B cell (primary cell): ENCODE results near the gene ADI1.

ENCODE experiments used
- CTCF ChIP-seq: fragments of 200-600 bp; IDR thresholded peaks from one replicate; pipeline ENCODE4 v1.8.0; 2022; ENCODE audit warnings: antibody characterized with exemption, mild to moderate bottlenecking
- EZH2 ChIP-seq: IDR thresholded peaks from 2 replicates; pipeline ENCODE4 v1.6.1; 2012; ENCODE audit warnings: borderline replicate concordance, low read depth, mild to moderate bottlenecking, moderate library complexity, low read length; ENCODE audit not compliant: insufficient read depth, poor library complexity, severe bottlenecking

- TF ChIP-seq EZH2 (no peak), CTCF (no peak)
Observed at GRCh38 chr2:3466966-3467365, 52.4 kb downstream of the ADI1 start.
